ENCODE results near the gene ZNF587B. TPM values are rescaled to one million over a fixed set of nuclear protein-coding genes. Genes with fewer than 3 reads are reported as not detected.
A peak's percentile ranks its signal among the peaks of the same experiment; 100 is the strongest.

The ZNF587B gene
- total and polyA plus RNA-seq, 9 of the 15 experiments (the other 6 are each of a cell fraction or from before 2014, with no cell fraction given): 7.4 to 37.5 (median 20.8) TPM

DNA sequence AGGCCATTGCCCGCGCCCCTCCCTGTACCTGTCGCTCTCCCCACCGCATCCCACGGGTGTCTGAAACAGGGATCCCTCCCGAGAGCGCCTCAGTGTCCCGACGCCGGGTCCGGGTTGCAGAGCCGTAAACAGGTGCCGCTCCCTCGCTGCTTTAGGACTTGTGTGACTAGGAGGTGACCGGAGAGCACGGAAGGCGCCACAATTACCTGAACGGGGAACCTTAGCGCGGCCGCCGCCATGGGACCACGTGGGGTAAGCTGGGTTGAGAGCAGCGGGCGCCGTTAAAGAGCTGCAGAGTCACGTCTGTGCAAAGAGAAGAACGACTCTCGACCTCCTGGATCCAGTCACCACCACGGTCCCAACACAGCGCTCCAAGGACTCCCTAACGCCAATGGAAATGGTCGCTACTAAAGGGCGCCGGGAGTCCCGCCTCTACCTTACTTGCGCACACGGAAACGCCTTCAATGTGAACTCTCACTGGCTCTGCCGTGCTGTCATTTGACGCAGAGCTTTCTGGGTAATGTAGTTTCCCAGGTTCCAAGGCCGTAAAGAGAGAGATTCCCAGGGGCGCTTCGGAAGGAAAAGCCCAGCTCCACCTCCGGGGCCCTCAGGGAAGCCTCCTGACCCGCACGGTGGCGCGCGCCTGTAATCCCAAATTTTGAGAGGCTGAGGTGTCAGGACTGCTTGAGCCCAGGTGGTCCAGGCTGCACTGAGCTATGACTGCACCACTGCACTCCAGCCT, 15.4 kb upstream of the ZNF587B start, which contains the start of gene ZNF552:
Gene ZNF552 (minus strand): TSS at position 409 of the 742 bp plus-strand sequence. CDS start 170 bp downstream, at position 239.
- FAIRE-seq (peak; percentile 92), ATAC-seq (peak; percentile 90), DNase-seq (ENCODE audit: extremely low read depth in 1 of 4, low spot score in 3 of 4) (peak; percentile 79 to 92 (median 83))
- WGBS (ENCODE audit: insufficient coverage, low coverage, missing lambda C conversion rate): 1% methylated on average over 41 of the region's 50 CpGs
- Histone ChIP-seq H3K27ac (ENCODE audit: extremely low read depth, low read depth, low read length) (peak within 1 kb of the TSS; percentile 69), H3K4me2 (ENCODE audit: insufficient read depth, low read length) (peak within 1 kb of the TSS; percentile 80), H3K4me1 (replicated peaks in 1 of 2; ENCODE audit: control insufficient read depth in 2 of 2, insufficient read depth in 2 of 2, low read length in 2 of 2) (peaks cover 7 to 19% of the 10 kb centered on the region in 2 experiments; a peak in 4 of 5 replicates), H3K79me2 (ENCODE audit: control insufficient read depth, insufficient read depth, low read length) (peaks cover 30% of the 10 kb centered on the region), H3K9me3 (replicated peaks; ENCODE audit: control insufficient read depth, insufficient read depth, low read depth, low read length) (no peaks in the 10 kb centered on the region), H3K9me1 (ENCODE audit: control insufficient read depth, insufficient read depth, low read length) (peaks cover 2% of the 10 kb centered on the region), H3K27me3 (ENCODE audit: control insufficient read depth in 2 of 2, insufficient read depth in 2 of 2, low read length in 2 of 2) (no peaks in the 10 kb centered on the region), H2AFZ (ENCODE audit: low read depth, low read length) (peak within 1 kb of the TSS; percentile 86), H3K36me3 (ENCODE audit: control insufficient read depth, insufficient read depth, low read length) (peaks cover 25% of the 10 kb centered on the region), H4K20me1 (replicated peaks; ENCODE audit: control insufficient read depth, insufficient read depth, low read length) (no peaks in the 10 kb centered on the region), H3K4me3 (peak within 1 kb of the TSS; percentile 60), H3K9ac (ENCODE audit: insufficient read depth in 1 of 2, low read depth in 2 of 2, low read length in 2 of 2) (peak within 1 kb of the TSS; percentile 80 to 89)
- POLR2A ChIA-PET: interaction anchor here (0.8 to 0.9 kb wide), 2 partner anchors 14 to 182 kb away, joined by 3 read pairs; partner anchors contain the start of gene ZNF211
- intact Hi-C loops (cut with micrococcal nuclease) (no loop called here), in situ Hi-C loops (cut with MboI) (no loop called here)
- BruUV-seq (replicated peaks): TSS peak; percentile 68
- CTCF ChIA-PET (ENCODE audit: low intra/inter-chr PET ratio): no interaction called here
- TF ChIP-seq ASH1L (IDR thresholded peaks at IDR 0.05; ENCODE audit: borderline replicate concordance, low read depth, partially characterized antibody) (peak; percentile 78), MEF2A (IDR thresholded peaks at IDR 0.05; ENCODE audit: control insufficient read depth, low read depth, low read length) (no peak), CCAR2 (IDR thresholded peaks at IDR 0.05; ENCODE audit: low read depth, low read length) (no peak), TAF9B (IDR thresholded peaks at IDR 0.05; ENCODE audit: partially characterized antibody) (peak; percentile 29), NCOA4 (IDR thresholded peaks at IDR 0.05; ENCODE audit: partially characterized antibody) (no peak), CXXC5 (CRISPR knock-in tag; IDR thresholded peaks at IDR 0.05) (peak; percentile 99), HNRNPK (IDR thresholded peaks at IDR 0.05; ENCODE audit: low read depth, low read length, poor library complexity, severe bottlenecking) (no peak), PURB (CRISPR knock-in tag; IDR thresholded peaks at IDR 0.05; ENCODE audit: low read depth) (no peak), RBFOX2 (IDR thresholded peaks at IDR 0.05; ENCODE audit: low read depth, low read length) (peak; percentile 83), KDM5B (IDR thresholded peaks at IDR 0.05; ENCODE audit: insufficient replicate concordance, low read depth, low read length) (peak; percentile 83), POLR2G (IDR thresholded peaks at IDR 0.05; ENCODE audit: low read depth, low read length) (peak; percentile 83), NR4A1 (CRISPR knock-in tag; IDR thresholded peaks at IDR 0.05) (no peak), NR4A1 (tag; IDR thresholded peaks at IDR 0.05) (no peak; the same call in 1 of the 2 replicates), PML (IDR thresholded peaks at IDR 0.05; ENCODE audit: low read length) (0 out of 2 replicates have a peak, but pooled peaks have one; percentile 47)
- TF ChIP-seq, protein P1, sequence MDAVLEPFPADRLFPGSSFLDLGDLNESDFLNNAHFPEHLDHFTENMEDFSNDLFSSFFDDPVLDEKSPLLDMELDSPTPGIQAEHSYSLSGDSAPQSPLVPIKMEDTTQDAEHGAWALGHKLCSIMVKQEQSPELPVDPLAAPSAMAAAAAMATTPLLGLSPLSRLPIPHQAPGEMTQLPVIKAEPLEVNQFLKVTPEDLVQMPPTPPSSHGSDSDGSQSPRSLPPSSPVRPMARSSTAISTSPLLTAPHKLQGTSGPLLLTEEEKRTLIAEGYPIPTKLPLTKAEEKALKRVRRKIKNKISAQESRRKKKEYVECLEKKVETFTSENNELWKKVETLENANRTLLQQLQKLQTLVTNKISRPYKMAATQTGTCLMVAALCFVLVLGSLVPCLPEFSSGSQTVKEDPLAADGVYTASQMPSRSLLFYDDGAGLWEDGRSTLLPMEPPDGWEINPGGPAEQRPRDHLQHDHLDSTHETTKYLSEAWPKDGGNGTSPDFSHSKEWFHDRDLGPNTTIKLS (IDR thresholded peaks at IDR 0.05; ENCODE audit: borderline replicate concordance, low read depth): peak; percentile 77; the same call in 1 of the 2 replicates
- TF ChIP-seq, protein P2, sequence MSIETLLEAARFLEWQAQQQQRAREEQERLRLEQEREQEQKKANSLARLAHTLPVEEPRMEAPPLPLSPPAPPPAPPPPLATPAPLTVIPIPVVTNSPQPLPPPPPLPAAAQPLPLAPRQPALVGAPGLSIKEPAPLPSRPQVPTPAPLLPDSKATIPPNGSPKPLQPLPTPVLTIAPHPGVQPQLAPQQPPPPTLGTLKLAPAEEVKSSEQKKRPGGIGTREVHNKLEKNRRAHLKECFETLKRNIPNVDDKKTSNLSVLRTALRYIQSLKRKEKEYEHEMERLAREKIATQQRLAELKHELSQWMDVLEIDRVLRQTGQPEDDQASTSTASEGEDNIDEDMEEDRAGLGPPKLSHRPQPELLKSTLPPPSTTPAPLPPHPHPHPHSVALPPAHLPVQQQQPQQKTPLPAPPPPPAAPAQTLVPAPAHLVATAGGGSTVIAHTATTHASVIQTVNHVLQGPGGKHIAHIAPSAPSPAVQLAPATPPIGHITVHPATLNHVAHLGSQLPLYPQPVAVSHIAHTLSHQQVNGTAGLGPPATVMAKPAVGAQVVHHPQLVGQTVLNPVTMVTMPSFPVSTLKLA (conservative IDR thresholded peaks at IDR 0.05): peak; percentile 68 to 83
- TF ChIP-seq, protein P3, sequence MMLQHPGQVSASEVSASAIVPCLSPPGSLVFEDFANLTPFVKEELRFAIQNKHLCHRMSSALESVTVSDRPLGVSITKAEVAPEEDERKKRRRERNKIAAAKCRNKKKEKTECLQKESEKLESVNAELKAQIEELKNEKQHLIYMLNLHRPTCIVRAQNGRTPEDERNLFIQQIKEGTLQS (IDR thresholded peaks at IDR 0.05): no peak
- TF ChIP-seq, protein P3 (CRISPR knock-in tag; conservative IDR thresholded peaks at IDR 0.05): no peak
